MM.1S (cell line): ENCODE measurements around the gene FAM217A.

Experiments
- DNase-seq: peaks from one replicate; pipeline ENCODE4 v3.0.0-alpha.2; 2015
- H2AFZ ChIP-seq: fragments of 300-600 bp; sonication (generic); 2 replicates; pipeline ENCODE4 v1.6.0; 2016; ENCODE audit warnings: antibody characterized with exemption, low read length
- H3F3A ChIP-seq: fragments of 300-600 bp; sonication (generic); 2 replicates; pipeline ENCODE4 v1.6.1; 2016; ENCODE audit warnings: mild to moderate bottlenecking, antibody characterized with exemption, low read length, moderate library complexity, mixed read lengths; ENCODE audit not compliant: insufficient read depth
- H3K27ac ChIP-seq: fragments of 300-600 bp; sonication (generic); 2 replicates; pipeline ENCODE4 v1.5.1; 2016; ENCODE audit warnings: mild to moderate bottlenecking, low read length
- H3K27me3 ChIP-seq: fragments of 300-600 bp; sonication (generic); replicated peaks from 2 replicates; pipeline ENCODE4 v1.6.0; 2016; ENCODE audit warnings: low read length; ENCODE audit not compliant: insufficient read depth
- H3K36me3 ChIP-seq: fragments of 300-600 bp; sonication (generic); replicated peaks from 2 replicates; pipeline ENCODE4 v1.6.1; 2016; ENCODE audit warnings: mild to moderate bottlenecking, low read length, mixed read lengths; ENCODE audit not compliant: insufficient read depth
- H3K4me1 ChIP-seq: fragments of 300-600 bp; sonication (generic); 2 replicates; pipeline ENCODE4 v1.6.1; 2016; ENCODE audit warnings: low read length, mixed read lengths
- H3K4me2 ChIP-seq: fragments of 300-600 bp; sonication (generic); 2 replicates; pipeline ENCODE4 v1.6.0; 2016; ENCODE audit warnings: low read depth, low read length
- H3K4me3 ChIP-seq: fragments of 300-600 bp; sonication (generic); 2 replicates; pipeline ENCODE4 v1.5.1; 2016; ENCODE audit warnings: low read length, mixed read lengths
- H3K79me2 ChIP-seq: fragments of 300-600 bp; sonication (generic); 2 replicates; pipeline ENCODE4 v1.6.1; 2016; ENCODE audit warnings: mixed run types, low read length, mixed read lengths
- H3K9ac ChIP-seq: fragments of 300-600 bp; sonication (generic); 2 replicates; pipeline ENCODE4 v1.6.1; 2016; ENCODE audit warnings: low read length, mixed read lengths
- H3K9me2 ChIP-seq: fragments of 300-600 bp; sonication (generic); replicated peaks from 2 replicates; pipeline ENCODE4 v1.6.1; 2016; ENCODE audit warnings: mild to moderate bottlenecking, low read length, mixed read lengths; ENCODE audit not compliant: insufficient read depth
- H3K9me3 ChIP-seq: fragments of 300-600 bp; sonication (generic); replicated peaks from 2 replicates; pipeline ENCODE4 v1.6.1; 2016; ENCODE audit warnings: mild to moderate bottlenecking, low read length, mixed read lengths; ENCODE audit not compliant: insufficient read depth
- H4K20me1 ChIP-seq: fragments of 300-600 bp; sonication (generic); 2 replicates; pipeline ENCODE4 v1.6.1; 2016; ENCODE audit warnings: mild to moderate bottlenecking, low read length, moderate library complexity, mixed read lengths; ENCODE audit not compliant: insufficient read depth
- CTCF ChIP-seq: fragments of 300-600 bp; sonication (generic); IDR thresholded peaks from 2 replicates; pipeline ENCODE4 v1.5.1; 2016; ENCODE audit warnings: antibody characterized with exemption, low read length, mixed read lengths
- EZH2 ChIP-seq: fragments of 300-600 bp; sonication (generic); optimal IDR thresholded peaks from 2 replicates; pipeline ENCODE3; 2017; ENCODE audit warnings: low read depth, mild to moderate bottlenecking, antibody characterized with exemption, low read length, mixed read lengths
- EZH2phosphoT487 ChIP-seq: fragments of 300-600 bp; sonication (generic); IDR thresholded peaks from 2 replicates; pipeline ENCODE4 v1.6.1; 2018; ENCODE audit warnings: antibody characterized with exemption, low read length

The FAM217A gene

GRCh38 chr6:4078691-4079471, at the start of gene FAM217A:
TSS of gene FAM217A (minus strand) at chr6:4079137. CDS start at chr6:4077414, 1,723 bp downstream.
- DNase-seq = no peak
- TF ChIP-seq EZH2 = no peak
- no peak for TF ChIP-seq CTCF
- TF ChIP-seq EZH2phosphoT487 = no peak
- Histone ChIP-seq H3K36me3 (no peaks in the 10 kb centered on the region), H4K20me1 (no peaks in the 10 kb centered on the region), H2AFZ (no peak within 1 kb of the TSS), H3K9me2 (no peaks in the 10 kb centered on the region), H3F3A (no peaks in the 10 kb centered on the region), H3K27ac (no peak within 1 kb of the TSS), H3K4me3 (no peak within 1 kb of the TSS), H3K79me2 (no peaks in the 10 kb centered on the region), H3K27me3 (no peaks in the 10 kb centered on the region), H3K4me2 (no peak within 1 kb of the TSS), H3K4me1 (no peaks in the 10 kb centered on the region), H3K9me3 (no peaks in the 10 kb centered on the region), H3K9ac (no peak within 1 kb of the TSS)

- H3F3A ChIP-seq = no peaks in the 10 kb centered on the region
- TF ChIP-seq CTCF = no peak
- TF ChIP-seq EZH2 = no peak
- no peak for TF ChIP-seq EZH2phosphoT487
- H2AFZ ChIP-seq = no peak overlapping the region
- H3K9me2 ChIP-seq = no peaks in the 10 kb centered on the region
- H3K27me3 ChIP-seq = no peaks in the 10 kb centered on the region
- H3K9me3 ChIP-seq = no peaks in the 10 kb centered on the region
- no peaks in the 10 kb centered on the region for H3K4me1 ChIP-seq
- H3K9ac ChIP-seq = no peak overlapping the region
- H3K4me2 ChIP-seq = no peak overlapping the region
- H3K4me3 ChIP-seq = no peak overlapping the region
- H3K36me3 ChIP-seq = peaks cover 3% of the 10 kb centered on the region; the same call in 1 of the 2 replicates
- H3K27ac ChIP-seq = no peak overlapping the region
- H3K79me2 ChIP-seq = peaks cover 10% of the 10 kb centered on the region
- no peak for DNase-seq
- H4K20me1 ChIP-seq = no peaks in the 10 kb centered on the region
Observed at GRCh38 chr6:4128072-4128471, 49.1 kb upstream of the FAM217A start.

GRCh38 chr6:4125933-4126864, 47.3 kb upstream of the FAM217A start:
- H3K4me3 ChIP-seq = no peak overlapping the region
- H3K4me1 ChIP-seq = no peaks in the 10 kb centered on the region
- no peak overlapping the region for H2AFZ ChIP-seq
- no peaks in the 10 kb centered on the region for H3K27me3 ChIP-seq
- H4K20me1 ChIP-seq = no peaks in the 10 kb centered on the region
- TF ChIP-seq CTCF (no peak), EZH2phosphoT487 (no peak), EZH2 (no peak)
- H3K9me2 ChIP-seq = no peaks in the 10 kb centered on the region
- no peak overlapping the region for H3K27ac ChIP-seq
- no peak overlapping the region for H3K9ac ChIP-seq
- no peaks in the 10 kb centered on the region for H3K79me2 ChIP-seq
- H3F3A ChIP-seq = no peaks in the 10 kb centered on the region
- no peak overlapping the region for H3K4me2 ChIP-seq
- DNase-seq = no peak
- no peaks in the 10 kb centered on the region for H3K9me3 ChIP-seq
- no peaks in the 10 kb centered on the region; the same call in 1 of the 2 replicates for H3K36me3 ChIP-seq
